Endothelial cell of umbilical vein (primary cell): ENCODE results near the gene UST. TPM values are rescaled to one million over a fixed set of nuclear protein-coding genes. Genes with fewer than 3 reads are reported as not detected.
A peak's percentile ranks its signal among the peaks of the same experiment; 100 is the strongest.

ENCODE experiments used
- BruUV-seq: library from RNA; stranded (reverse); fragments of 400-500 nt; replicated peaks from 2 replicates; lab custom pipeline; 2021; lab: Mats Ljungman, UMichigan
- CTCF ChIA-PET: fragments of 300-600, 350-600 bp; sonication (Branson Sonifier 250); formaldehyde crosslinking; loops from one replicate; lab custom pipeline; 2021; ENCODE audit warnings: antibody characterized with exemption, inconsistent platforms; lab: Charles Lee
- POLR2A ChIA-PET: fragments of 300-600, 350-600 bp; sonication (Branson Sonifier 250); formaldehyde crosslinking; loops from one replicate; lab custom pipeline; 2021; ENCODE audit warnings: antibody characterized with exemption, inconsistent platforms; lab: Charles Lee
- DNase-seq: peaks from one replicate; pipeline ENCODE4 v3.0.0-alpha.2; 2011; ENCODE audit warnings: low read depth, low spot score
- FAIRE-seq: peaks from 2 replicates; lab custom pipeline; 2011; peaks lifted over from hg19 to GRCh38; lab: Jason Lieb, UNC
- H2AFZ ChIP-seq: 2 replicates; pipeline ENCODE4 v1.6.0; 2012; ENCODE audit warnings: low read depth, low read length, control low read depth, inconsistent platforms
- H3K27ac ChIP-seq: 2 replicates; pipeline ENCODE4 v1.5.1; 2011; ENCODE audit warnings: low read depth, mild to moderate bottlenecking, control low read depth, low read length, moderate library complexity; ENCODE audit not compliant: insufficient read depth
- H3K27me3 ChIP-seq, 2 experiments: 2 replicates each; pipeline versions ENCODE4 v1.6.0 to v1.6.1; 2011; ENCODE audit warnings: low read length in 2 of 2, mixed read lengths in 1 of 2; ENCODE audit not compliant: control insufficient read depth in 2 of 2, insufficient read depth in 2 of 2
- H3K36me3 ChIP-seq, 2 experiments: 2 replicates in 1 of 2; 3 replicates in 1 of 2; pipeline ENCODE4 v1.5.1; 2011; ENCODE audit warnings: low read length in 2 of 2, mild to moderate bottlenecking in 1 of 2, moderate library complexity in 1 of 2; ENCODE audit not compliant: control insufficient read depth in 2 of 2, insufficient read depth in 2 of 2; ENCODE audit errors: extremely low read depth in 1 of 2
- H3K4me1 ChIP-seq: 3 replicates; pipeline ENCODE4 v1.5.1; 2011; ENCODE audit warnings: mild to moderate bottlenecking, low read length; ENCODE audit not compliant: control insufficient read depth, insufficient read depth; ENCODE audit errors: extremely low read depth
- H3K4me2 ChIP-seq: 2 replicates; pipeline ENCODE4 v1.6.1; 2011; ENCODE audit warnings: low read length, control low read depth, mixed read lengths; ENCODE audit not compliant: insufficient read depth
- H3K4me3 ChIP-seq, 3 experiments: fragments of 200-600 bp in 1 of 3; sonication (generic), shearing (Covaris generic) in 1 of 3; replicated peaks in 1 of 3; 2 replicates each; pipeline ENCODE4 v1.5.1; 2011 to 2016; ENCODE audit warnings: control low read depth in 3 of 3, low read length in 3 of 3, mild to moderate bottlenecking in 2 of 3, inconsistent platforms in 1 of 3, low read depth in 1 of 3, moderate library complexity in 1 of 3; ENCODE audit not compliant: insufficient read depth in 1 of 3
- H3K79me2 ChIP-seq: 2 replicates; pipeline ENCODE4 v1.6.0; 2012; ENCODE audit warnings: low read length, inconsistent platforms; ENCODE audit not compliant: control insufficient read depth, insufficient read depth
- H3K9ac ChIP-seq: replicated peaks from 2 replicates; pipeline ENCODE3; 2011; ENCODE audit warnings: low read length, control low read depth; ENCODE audit not compliant: insufficient read depth; ENCODE audit errors: extremely low read depth
- H3K9me1 ChIP-seq: replicated peaks from 3 replicates; pipeline ENCODE4 v1.6.0; 2011; ENCODE audit warnings: mild to moderate bottlenecking, low read length; ENCODE audit not compliant: control insufficient read depth, insufficient read depth; ENCODE audit errors: extremely low read depth
- H3K9me3 ChIP-seq: replicated peaks from 2 replicates; pipeline ENCODE4 v1.5.1; 2012; ENCODE audit warnings: low read length, inconsistent platforms; ENCODE audit not compliant: control insufficient read depth, insufficient read depth
- H4K20me1 ChIP-seq: replicated peaks from 2 replicates; pipeline ENCODE3; 2011; ENCODE audit warnings: mild to moderate bottlenecking, low read length; ENCODE audit not compliant: control insufficient read depth, insufficient read depth; ENCODE audit errors: extremely low read depth
- CTCF ChIP-seq, 2 donors: IDR thresholded peaks; 1 replicate in 1 of 2; 2 replicates in 1 of 2; pipeline ENCODE4 v1.5.1; 2011; ENCODE audit warnings: low read length in 2 of 2, mild to moderate bottlenecking in 2 of 2, moderate library complexity in 2 of 2, control low read depth in 1 of 2, inconsistent platforms in 1 of 2, low read depth in 1 of 2; ENCODE audit not compliant: insufficient read depth in 1 of 2; ENCODE audit errors: extremely low read depth in 1 of 2
- EZH2 ChIP-seq: IDR thresholded peaks from 2 replicates; pipeline ENCODE4 v1.6.1; 2012; ENCODE audit warnings: borderline replicate concordance, low read depth, mild to moderate bottlenecking, moderate library complexity, low read length, inconsistent platforms; ENCODE audit not compliant: severe bottlenecking
- FOS ChIP-seq: IDR thresholded peaks from 2 replicates; pipeline ENCODE4 v1.6.1; 2011; ENCODE audit warnings: mild to moderate bottlenecking, low read length, moderate library complexity, borderline replicate concordance; ENCODE audit not compliant: insufficient read depth
- GATA2 ChIP-seq: IDR thresholded peaks from 2 replicates; pipeline ENCODE4 v1.7.0; 2011; ENCODE audit warnings: low read depth, mild to moderate bottlenecking, moderate library complexity, mixed read lengths, low read length; ENCODE audit not compliant: insufficient read length, insufficient read depth
- MAX ChIP-seq: IDR thresholded peaks from 2 replicates; pipeline ENCODE4 v1.6.1; 2011; ENCODE audit not compliant: insufficient read depth, insufficient read length
- MYC ChIP-seq: IDR thresholded peaks from one replicate; pipeline ENCODE4 v1.6.1; 2011; ENCODE audit warnings: mild to moderate bottlenecking, low read depth, low read length
- POLR2A ChIP-seq: IDR thresholded peaks from 2 replicates; pipeline ENCODE4 v1.6.1; 2012; ENCODE audit warnings: low read depth, mild to moderate bottlenecking, control low read depth, low read length
- POLR2AphosphoS5 ChIP-seq: IDR thresholded peaks from 2 replicates; pipeline ENCODE4 v1.6.1; 2012; ENCODE audit warnings: low read depth, mild to moderate bottlenecking, control low read depth, low read length, moderate library complexity; ENCODE audit not compliant: insufficient read depth
- dilution Hi-C: fragments of 300-500 bp; cut with MboI; formaldehyde crosslinking; loops from one replicate; pipeline ENCODE4 v1.15.0; 2019; ENCODE audit warnings: low sequenced_read_pairs; ENCODE audit not compliant: extremely low pct_ligation_motif_present
- intact Hi-C: fragments of 100-400 bp; cut with micrococcal nuclease; formaldehyde crosslinking; loops from one replicate; pipeline ENCODE4 v1.10.0; 2022
- polyA plus RNA-seq, 4 experiments: library from polyadenylated mRNA; depleted of rRNA in 3 of 4; stranded (reverse) in 3 of 4; unstranded in 1 of 4; fragments of >200 nt; gene quantifications; 2 replicates each; pipeline versions ENCODE4 v1.2.1 to v1.2.3, GENCODE V29; 2011 to 2012; ENCODE audit warnings: missing spikeins in 1 of 4
- total RNA-seq: library from RNA; stranded (reverse); gene quantifications from 2 replicates; pipeline ENCODE4 v1.2.3, GENCODE V29; 2021

The UST gene
- total and polyA plus RNA-seq, 2 donors (not counting 3 experiments of a cell fraction or from before 2014, with no cell fraction given): 0.26 to 0.84 TPM

- no TSS peak for BruUV-seq
- Histone ChIP-seq H3K36me3 (no peaks in the 10 kb centered on the region), H3K9me1 (no peaks in the 10 kb centered on the region), H3K79me2 (no peaks in the 10 kb centered on the region), H4K20me1 (no peaks in the 10 kb centered on the region), H3K4me1 (peaks cover 7% of the 10 kb centered on the region), H3K27me3 (peaks cover 22 to 31% of the 10 kb centered on the region in 2 experiments), H2AFZ (no peak overlapping the region), H3K9ac (no peak overlapping the region), H3K4me3 (no peak overlapping the region), H3K9me3 (no peaks in the 10 kb centered on the region), H3K4me2 (no peak overlapping the region), H3K27ac (no peak overlapping the region)
- no peak for DNase-seq
- TF ChIP-seq POLR2AphosphoS5 (no peak), POLR2A (no peak), GATA2 (no peak)
- intact Hi-C loops (no loop called here), dilution Hi-C loops (no loop called here)
- FAIRE-seq: no peak
- CTCF ChIA-PET: interaction anchor here (1.3 kb wide), 1 partner anchor 11 kb away, joined by 3 read pairs; no protein-coding TSS in a partner anchor
- POLR2A ChIA-PET: no interaction called here
Measured at GRCh38 chr6:148743476-148743875, 3.4 kb upstream of the UST start.

GRCh38 chr6:148745926-148746325, 904 bp upstream of the UST start:
- H3K4me1 ChIP-seq: peaks cover 7% of the 10 kb centered on the region
- intact Hi-C loops: loop anchor here (1.0 to 5.0 kb wide), 2 partner anchors 169 to 202 kb away; no protein-coding TSS in a partner anchor
- no peak for FAIRE-seq
- H3K9me1 ChIP-seq: no peaks in the 10 kb centered on the region
- no TSS peak for BruUV-seq
- H3K4me3 ChIP-seq: peak overlapping the region in 1 of 3 experiments; percentile 65
- no peaks in the 10 kb centered on the region for H4K20me1 ChIP-seq
- H3K9me3 ChIP-seq: no peaks in the 10 kb centered on the region
- dilution Hi-C loops: no loop called here
- ChIA-PET POLR2A (no interaction called here), CTCF (no interaction called here)
- TF ChIP-seq MYC (no peak), POLR2A (no peak), EZH2 (no peak), CTCF (IDR thresholded peaks at IDR 0.05; ENCODE audit: extremely low read depth in 1 of 2, insufficient read depth in 1 of 2, low read depth in 1 of 2, low read length in 2 of 2) (no peak), MAX (no peak), FOS (no peak), GATA2 (no peak), POLR2AphosphoS5 (no peak)
- H3K36me3 ChIP-seq: no peaks in the 10 kb centered on the region
- peaks cover 35 to 47% of the 10 kb centered on the region in 2 experiments for H3K27me3 ChIP-seq
- H3K4me2 ChIP-seq: peak overlapping the region; percentile 69
- H3K27ac ChIP-seq: no peak overlapping the region
- no peak overlapping the region for H3K9ac ChIP-seq
- H3K79me2 ChIP-seq: no peaks in the 10 kb centered on the region
- DNase-seq: no peak
- H2AFZ ChIP-seq: no peak overlapping the region
